Fibroblast of lung (primary cell): ENCODE results near the gene PMEPA1.

Source experiments
- CTCF ChIP-seq, 2 donors: IDR thresholded peaks in 1 of 2; conservative IDR thresholded peaks in 1 of 2; 1 replicate in 1 of 2; 2 replicates in 1 of 2; pipeline ENCODE4 v1.5.1; 2011 to 2012; ENCODE audit warnings: low read length in 2 of 2, control low read depth in 1 of 2, inconsistent platforms in 1 of 2, low read depth in 1 of 2, mild to moderate bottlenecking in 1 of 2
- EZH2 ChIP-seq: IDR thresholded peaks from 2 replicates; pipeline ENCODE4 v1.5.1; 2012; ENCODE audit warnings: low read length, control low read depth, mild to moderate bottlenecking; ENCODE audit errors: missing control alignments

DNA sequence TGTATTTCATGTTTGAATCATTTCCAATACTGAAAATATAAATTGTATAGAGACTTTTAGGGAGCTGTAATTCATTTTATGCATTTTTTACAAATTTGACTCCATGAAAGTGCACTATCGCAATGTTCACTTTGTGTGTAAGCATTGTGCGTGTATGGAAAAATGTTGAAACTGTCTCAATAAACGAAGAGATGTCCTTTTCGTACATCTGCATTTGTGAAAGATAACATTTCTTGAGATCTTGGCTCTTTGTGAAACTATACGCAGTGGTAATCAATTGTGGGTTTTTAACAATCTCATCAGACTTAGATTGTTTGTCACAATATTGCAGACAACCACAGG, 70.9 kb downstream of the PMEPA1 start:
- no peak for TF ChIP-seq CTCF (conservative IDR thresholded peaks at IDR 0.05 in 1 of 2, IDR thresholded peaks at IDR 0.05 in 1 of 2; ENCODE audit: low read depth in 1 of 2, low read length in 2 of 2)
- TF ChIP-seq EZH2, result no peak
